HG03039 (cell line): ENCODE measurements around the gene IQSEC3.

Experiments used
- ATAC-seq: cut with Tn5 transposase; IDR thresholded peaks from one replicate; pipeline ENCODE4 v1.9.1; 2021; ENCODE audit warnings: mild to moderate bottlenecking, moderate library complexity; ENCODE audit not compliant: unreplicated experiment

IQSEC3 gene

DNA sequence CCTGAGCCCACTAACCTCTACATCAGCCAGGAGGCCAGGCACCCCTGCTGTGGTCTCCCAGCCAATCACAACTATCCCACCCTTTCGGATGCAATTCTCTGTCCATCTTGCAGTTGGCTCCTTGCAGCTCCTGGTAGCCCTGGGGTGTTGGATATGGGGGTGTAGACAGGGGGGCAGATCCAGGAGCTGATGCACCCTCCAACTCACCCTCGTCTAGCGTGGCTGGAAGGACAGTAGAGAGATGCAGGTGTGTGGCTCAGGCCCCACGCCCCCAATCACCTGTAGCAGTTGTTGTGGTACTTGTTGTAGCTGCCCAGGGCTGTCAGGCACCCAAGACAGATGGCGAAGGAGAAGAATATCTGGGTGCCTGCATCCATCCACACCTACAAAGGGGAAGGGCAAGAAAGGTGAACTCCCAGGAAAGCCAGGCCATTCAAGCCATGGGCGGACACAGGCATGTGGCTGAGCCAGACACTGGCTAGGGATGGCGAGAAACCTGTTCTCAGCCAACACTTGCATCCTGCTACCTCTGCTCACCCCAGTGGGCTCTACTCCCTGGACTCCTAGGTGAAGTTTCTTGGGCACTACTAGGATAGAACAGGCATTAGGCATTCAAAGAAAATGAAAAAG is 160.8 kb downstream of the IQSEC3 start:
- ATAC-seq = no peak
